Measurements from ENCODE around the gene ECE1.

ECE1 gene

DNA sequence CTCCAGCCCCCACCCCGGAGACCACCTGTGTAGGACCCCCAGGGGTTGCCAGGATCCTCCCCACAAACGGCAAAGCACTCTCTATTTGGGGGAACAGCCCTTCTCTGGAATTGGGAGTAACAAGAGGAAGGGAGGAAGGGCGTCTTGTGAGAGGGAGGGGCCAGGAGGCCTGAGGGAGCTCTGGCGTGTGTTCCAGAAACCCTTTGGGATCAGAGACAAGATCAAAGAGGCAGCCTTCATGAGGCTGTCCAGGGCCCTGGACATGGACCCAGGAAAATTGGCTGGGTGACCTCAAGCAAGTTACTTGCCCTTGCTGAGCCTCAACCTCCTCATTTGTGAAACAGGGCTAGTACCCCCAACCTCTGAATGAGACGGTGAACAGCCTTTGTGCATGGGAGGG is 18.1 kb upstream of the ECE1 start:
- no peak for DNase-seq (ENCODE audit: low spot score)

- DNase-seq (ENCODE audit: low spot score): no peak
These were observed 17.5 kb upstream of the ECE1 start for GRCh38 chr1:21307663-21308305.

GRCh38 chr1:21307210-21307609 is 16.9 kb upstream of the ECE1 start:
- no peak for DNase-seq (ENCODE audit: low spot score)

- DNase-seq (ENCODE audit: low spot score): no peak
These were observed 15.6 kb upstream of the ECE1 start for GRCh38 chr1:21305900-21306189.

GRCh38 chr1:21305155-21305899 is 15.1 kb upstream of the ECE1 start:
- no peak for DNase-seq (ENCODE audit: low spot score)

DNA sequence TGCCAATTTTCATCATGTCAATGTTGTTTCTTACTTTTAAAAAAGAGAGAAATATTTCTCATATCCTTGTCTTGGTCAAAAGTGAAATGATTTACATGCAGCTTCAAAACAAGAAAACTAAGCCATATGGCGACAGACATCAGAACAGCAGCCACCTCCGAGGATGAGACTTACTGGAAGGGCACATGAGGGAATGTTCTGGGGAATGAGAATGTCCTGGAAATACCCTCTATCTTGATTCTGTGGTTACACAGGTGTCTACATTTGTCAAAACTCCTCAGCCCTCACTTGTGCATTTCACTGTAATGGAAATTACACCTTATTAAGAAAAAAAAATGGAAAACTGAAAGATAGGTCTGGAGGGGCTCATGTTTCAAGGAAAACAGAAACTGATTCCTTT is 14.2 kb upstream of the ECE1 start:
- no peak for DNase-seq (ENCODE audit: low spot score)

GRCh38 chr1:21302747-21303715 is 12.8 kb upstream of the ECE1 start:
- no peak for DNase-seq (ENCODE audit: low spot score)

DNA sequence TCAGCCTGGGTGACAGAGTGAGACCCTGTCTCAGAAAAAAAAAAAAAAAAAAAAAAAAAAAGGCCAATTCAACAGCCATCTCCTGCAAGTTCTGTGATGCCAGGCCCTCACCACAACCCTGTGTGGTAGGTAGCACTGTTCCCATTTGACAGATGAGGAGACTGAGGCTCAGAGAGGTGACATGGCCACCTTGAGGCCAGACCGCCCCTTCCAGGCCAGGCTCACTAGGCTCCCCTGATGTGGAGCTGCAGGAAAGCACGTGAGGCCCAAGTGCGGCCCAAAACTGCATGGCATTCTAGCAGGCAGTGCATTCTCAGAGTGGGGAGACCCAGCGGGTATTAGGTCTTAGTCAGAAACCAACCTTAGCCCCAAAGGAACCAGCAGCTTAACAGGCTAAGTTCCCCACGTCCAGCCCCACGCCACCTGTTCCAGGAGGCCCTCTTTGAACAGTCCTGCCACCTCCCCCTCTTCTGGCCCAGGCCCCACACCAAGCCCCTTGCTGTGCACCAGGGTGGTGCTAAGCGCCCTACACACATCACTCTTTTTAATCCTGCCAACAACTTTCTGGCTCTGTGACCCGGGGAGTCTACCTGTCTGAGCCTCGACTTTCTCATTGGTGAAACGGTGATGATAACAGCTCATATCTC is 11.7 kb upstream of the ECE1 start:
- DNase-seq (ENCODE audit: low spot score): no peak

- no peak for DNase-seq (ENCODE audit: low spot score)
These were observed 10.5 kb upstream of the ECE1 start for GRCh38 chr1:21300774-21301173.

GRCh38 chr1:21299780-21300395 is 9.6 kb upstream of the ECE1 start:
- no peak for DNase-seq (ENCODE audit: low spot score)

DNA sequence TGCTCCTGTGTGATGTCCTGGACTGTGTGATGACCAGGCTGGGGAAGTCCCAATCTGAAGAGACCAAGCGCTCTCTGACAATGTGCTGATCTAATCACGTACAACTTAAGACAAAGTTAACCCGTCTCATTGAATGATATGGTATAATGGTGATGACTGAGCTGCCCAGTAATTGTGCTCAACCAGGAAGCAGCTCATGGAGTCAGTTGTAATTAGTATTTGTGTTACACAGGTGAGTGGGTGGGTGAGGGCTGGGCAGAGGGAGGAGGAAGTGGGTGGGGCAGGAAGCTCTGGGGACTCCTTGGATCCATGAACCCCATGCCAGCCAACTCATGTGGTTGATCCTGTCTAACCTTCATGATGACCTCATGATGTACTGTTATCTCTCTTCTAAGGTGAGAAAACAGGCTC is 8.7 kb upstream of the ECE1 start:
- DNase-seq (ENCODE audit: low spot score): no peak

DNA sequence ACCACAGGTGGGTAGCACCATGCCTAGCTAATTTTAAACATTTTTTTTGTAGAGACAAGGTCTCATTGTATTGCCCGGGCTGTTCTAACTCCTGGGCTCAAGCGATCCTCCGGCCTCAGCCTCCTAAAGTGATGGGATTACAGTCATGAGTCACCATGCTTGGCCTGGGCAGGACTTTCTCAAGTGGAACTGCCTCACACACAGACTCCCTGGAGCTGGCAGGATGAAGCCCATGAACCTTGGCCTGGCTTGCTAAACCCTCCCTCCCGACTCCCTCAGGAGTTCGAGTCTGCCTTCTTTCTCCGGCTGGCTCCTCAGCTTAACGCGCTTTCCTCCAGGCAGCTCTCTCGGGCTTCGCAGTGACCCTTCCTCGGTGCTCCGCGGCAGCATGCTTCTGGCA is 7.7 kb upstream of the ECE1 start:
- DNase-seq (ENCODE audit: low spot score): no peak

DNA sequence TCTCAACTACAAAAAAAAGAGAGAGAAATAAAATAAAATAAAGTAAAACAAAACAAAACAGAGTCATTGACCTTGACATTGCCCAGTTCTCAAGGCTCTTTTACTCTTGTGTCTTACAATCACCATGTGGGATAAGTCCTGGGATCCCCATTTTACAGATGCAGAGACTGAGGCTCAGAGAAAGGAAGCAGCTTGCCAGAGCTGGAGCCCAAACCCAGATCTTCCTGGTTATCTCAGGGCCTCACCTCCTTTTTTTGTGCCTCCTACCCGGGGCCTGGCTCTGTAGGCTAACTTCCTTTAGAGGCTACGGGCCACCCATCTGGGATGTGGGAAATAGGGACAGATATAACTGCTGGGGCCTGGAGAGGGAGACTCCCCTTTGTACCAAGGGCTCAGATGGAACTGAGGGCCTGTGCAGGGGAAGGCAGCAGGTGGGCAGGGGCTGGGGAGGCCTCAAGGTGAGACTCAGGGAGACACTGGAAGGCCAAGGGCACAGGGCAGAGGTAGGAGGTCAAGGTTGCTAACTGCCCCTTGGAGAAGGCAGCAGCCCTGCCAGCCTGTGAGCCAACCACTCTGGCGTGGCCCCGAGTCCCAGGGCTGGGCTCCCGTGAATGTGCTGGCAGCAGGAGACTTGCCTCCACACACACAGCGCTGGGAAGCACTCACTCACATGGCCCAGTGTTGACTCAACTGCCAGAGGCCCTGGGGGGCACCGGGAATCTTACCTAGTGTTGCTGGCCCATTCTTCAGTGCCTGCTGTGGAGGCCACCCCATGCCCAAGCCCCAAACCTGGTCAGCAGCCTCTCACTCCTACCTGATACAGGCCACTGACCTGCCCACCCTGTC is 6.5 kb upstream of the ECE1 start:
- no peak for DNase-seq (ENCODE audit: low spot score)

DNA sequence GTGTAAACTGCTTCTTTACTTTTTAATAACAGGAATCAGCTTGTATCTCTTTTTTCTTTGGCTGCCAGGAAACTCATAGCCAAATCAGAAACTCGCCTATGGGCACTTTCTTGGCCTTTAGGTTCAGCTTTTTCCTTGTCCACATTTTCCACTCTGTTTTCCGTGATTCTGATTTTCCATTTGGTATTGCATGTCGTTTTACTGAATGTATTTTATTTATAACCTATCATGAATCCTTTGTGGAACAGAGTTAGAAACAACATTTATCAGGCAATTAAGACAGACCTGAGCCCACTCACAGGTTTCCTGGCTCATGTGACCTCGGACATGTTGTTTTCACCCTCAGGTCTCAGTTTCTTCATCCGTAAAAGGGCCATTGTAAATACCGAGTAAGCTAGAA is 5.3 kb upstream of the ECE1 start:
- DNase-seq (ENCODE audit: low spot score): no peak

- peak; percentile 52 for DNase-seq (ENCODE audit: low spot score)
These were observed 4.7 kb upstream of the ECE1 start for GRCh38 chr1:21295002-21295401.

DNA sequence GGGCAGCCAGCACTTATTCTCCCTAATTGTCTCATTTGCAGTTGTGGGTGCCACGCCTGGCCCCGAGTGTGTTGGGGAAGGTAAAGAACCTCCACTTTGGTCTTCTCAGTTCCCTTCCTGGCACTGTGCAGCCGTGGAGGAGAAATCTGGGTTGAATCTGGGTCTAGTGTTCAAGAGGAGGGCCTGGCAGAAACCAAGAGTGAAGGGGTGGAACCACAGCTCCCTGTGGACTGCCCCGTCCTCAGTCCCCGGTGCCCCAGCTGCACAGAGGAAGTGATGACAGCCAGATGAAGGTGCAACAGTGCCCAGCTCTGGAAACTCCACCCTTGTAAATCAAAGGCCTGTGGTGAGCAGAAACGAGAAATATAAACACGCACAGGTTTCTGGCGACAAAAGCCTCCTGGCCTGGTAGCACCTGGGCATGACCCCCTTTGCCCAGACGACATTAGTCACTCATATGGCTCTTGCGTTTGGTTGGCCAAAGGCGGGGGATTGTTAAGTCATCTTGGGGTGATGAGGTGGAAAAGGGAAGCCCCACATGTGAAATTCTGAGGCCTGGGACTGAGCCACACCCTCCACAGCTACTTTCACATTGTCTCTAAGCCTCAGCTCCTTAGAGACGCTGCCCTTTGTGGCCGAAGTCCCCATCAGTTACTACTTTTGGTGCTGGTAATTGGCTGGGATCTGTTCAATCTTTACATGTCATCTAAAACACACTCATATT is 4.2 kb upstream of the ECE1 start:
- peak; percentile 93 for DNase-seq (ENCODE audit: low spot score)

GRCh38 chr1:21293537-21294265 is 3.4 kb upstream of the ECE1 start:
- peak; percentile 64 for DNase-seq (ENCODE audit: low spot score)

GRCh38 chr1:21292984-21293536 is 2.8 kb upstream of the ECE1 start:
- DNase-seq (ENCODE audit: low spot score): peak; percentile 60

DNA sequence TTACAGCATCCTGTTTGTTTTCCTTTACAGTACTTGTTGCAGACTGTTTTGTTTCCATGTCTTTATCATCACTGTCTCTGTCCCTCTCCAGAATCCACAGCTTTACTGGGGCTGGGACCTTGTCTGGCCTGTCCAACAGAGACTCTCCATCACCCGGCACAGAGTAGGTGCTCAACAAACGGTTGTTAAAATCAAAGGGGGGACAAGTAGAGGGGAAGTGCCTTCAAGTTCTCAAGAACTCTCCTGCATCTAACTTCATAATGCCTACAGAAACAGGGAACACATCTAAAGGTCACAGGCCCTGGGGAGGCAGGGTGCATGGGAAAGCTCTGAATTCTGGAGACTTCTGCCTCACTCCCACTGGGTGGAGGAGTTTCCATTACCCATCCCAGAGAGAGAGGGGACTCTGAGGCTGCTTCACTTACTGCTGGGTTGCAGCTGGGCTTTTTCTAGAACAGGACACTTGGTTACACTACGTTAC is 2.3 kb upstream of the ECE1 start:
- no peak for DNase-seq (ENCODE audit: low spot score)

Measured in CD4-positive, alpha-beta T cell treated with Interleukin-6 at 100 ng/mL for 8 hours (primary cell).